Activated CD8-positive, alpha-beta T cell treated with anti-CD3 and anti-CD28 coated beads, Interleukin-2, amount 10 ng/mL, durations not matched to agents 7 days and 5 days (primary cell): ENCODE data around the gene PCDH19. TPM values are rescaled to one million over a fixed set of nuclear protein-coding genes. Genes with fewer than 3 reads are reported as not detected.

Experiments
- ATAC-seq: fragments of 150-1000 bp; cut with Tn5 transposase; one replicate; pipeline ENCODE4 v1.10.0; 2021; ENCODE audit warnings: moderate library complexity
- CTCF ChIA-PET: fragments of 350-600 bp; sonication (Branson Sonifier 250); formaldehyde crosslinking; loops from one replicate; lab custom pipeline; 2021; ENCODE audit warnings: antibody characterized with exemption; lab: Charles Lee
- POLR2A ChIA-PET: fragments of 350-600 bp; sonication (Branson Sonifier 250); formaldehyde crosslinking; loops from one replicate; lab custom pipeline; 2021; ENCODE audit warnings: antibody characterized with exemption; lab: Charles Lee
- DNase-seq: peaks from one replicate; pipeline ENCODE4 v3.0.0-alpha.2; 2020
- H3K27ac Mint-ChIP-seq: one replicate; pipeline ENCODE4 v1.8.0; 2021; ENCODE audit warnings: mild to moderate bottlenecking, mixed read lengths
- H3K27me3 Mint-ChIP-seq: one replicate; pipeline ENCODE4 v1.8.0; 2021; ENCODE audit warnings: low read depth, mixed read lengths
- H3K36me3 Mint-ChIP-seq: one replicate; pipeline ENCODE4 v1.8.0; 2021; ENCODE audit warnings: low read depth, mixed read lengths
- H3K4me1 Mint-ChIP-seq: one replicate; pipeline ENCODE4 v1.8.0; 2021; ENCODE audit warnings: low read depth, mixed read lengths
- H3K4me3 Mint-ChIP-seq: one replicate; pipeline ENCODE4 v1.8.0; 2021; ENCODE audit warnings: mild to moderate bottlenecking, mixed read lengths
- H3K9me3 Mint-ChIP-seq: one replicate; pipeline ENCODE4 v1.8.0; 2022; ENCODE audit warnings: mixed read lengths; ENCODE audit not compliant: insufficient read depth
- total RNA-seq, 2 experiments: library from RNA; stranded (reverse); gene quantifications; one replicate each; pipeline ENCODE4 v1.2.3, GENCODE V29; 2021

Gene PCDH19
- total RNA-seq, 2 experiments from 2014 or later = not detected

- ChIA-PET POLR2A (no interaction called here), CTCF (interaction anchor here (1.4 kb wide), 1 partner anchor 44 kb away, joined by 4 read pairs; no protein-coding TSS in a partner anchor)
- peaks cover 2% of the 10 kb centered on the region for H3K4me1 Mint-ChIP-seq
- H3K36me3 Mint-ChIP-seq = peaks cover 3% of the 10 kb centered on the region
- peaks cover 34% of the 10 kb centered on the region for H3K27me3 Mint-ChIP-seq
- DNase-seq = no peak
- no peaks in the 10 kb centered on the region for H3K9me3 Mint-ChIP-seq
- H3K27ac Mint-ChIP-seq = no peak overlapping the region
- ATAC-seq = no peak
- no peak overlapping the region for H3K4me3 Mint-ChIP-seq
Measured at GRCh38 chrX:100411802-100412715, 2.0 kb upstream of the PCDH19 start.

- peaks cover 2% of the 10 kb centered on the region for H3K4me1 Mint-ChIP-seq
- peaks cover 3% of the 10 kb centered on the region for H3K36me3 Mint-ChIP-seq
- POLR2A ChIA-PET = no interaction called here
- H3K9me3 Mint-ChIP-seq = no peaks in the 10 kb centered on the region
- peaks cover 42% of the 10 kb centered on the region for H3K27me3 Mint-ChIP-seq
- ATAC-seq (no peak), DNase-seq (no peak)
- CTCF ChIA-PET = no interaction called here
- no peak overlapping the region for H3K27ac Mint-ChIP-seq
- no peak overlapping the region for H3K4me3 Mint-ChIP-seq
Measured at GRCh38 chrX:100410901-100411801, 1.1 kb upstream of the PCDH19 start.

- ChIA-PET POLR2A (no interaction called here), CTCF (no interaction called here)
- Mint-ChIP-seq H3K36me3 (peaks cover 3% of the 10 kb centered on the region), H3K9me3 (no peaks in the 10 kb centered on the region), H3K4me3 (no peak overlapping the region), H3K27me3 (peaks cover 53% of the 10 kb centered on the region), H3K4me1 (peaks cover 2% of the 10 kb centered on the region), H3K27ac (no peak overlapping the region)
- DNase-seq (no peak), ATAC-seq (no peak)
Measured at GRCh38 chrX:100408713-100409609, 1.1 kb downstream of the PCDH19 start.

- H3K27me3 Mint-ChIP-seq = peaks cover 57% of the 10 kb centered on the region
- no peaks in the 10 kb centered on the region for H3K9me3 Mint-ChIP-seq
- peaks cover 2% of the 10 kb centered on the region for H3K4me1 Mint-ChIP-seq
- ATAC-seq (no peak), DNase-seq (no peak)
- H3K4me3 Mint-ChIP-seq = no peak overlapping the region
- H3K27ac Mint-ChIP-seq = peak overlapping the region; percentile 30
- peaks cover 3% of the 10 kb centered on the region for H3K36me3 Mint-ChIP-seq
- CTCF ChIA-PET = no interaction called here
- POLR2A ChIA-PET = no interaction called here
Measured at GRCh38 chrX:100407784-100408712, 2.0 kb downstream of the PCDH19 start.

- peak overlapping the region; percentile 20 for H3K27ac Mint-ChIP-seq
- H3K9me3 Mint-ChIP-seq = no peaks in the 10 kb centered on the region
- H3K4me1 Mint-ChIP-seq = peaks cover 2% of the 10 kb centered on the region
- H3K4me3 Mint-ChIP-seq = no peak overlapping the region
- POLR2A ChIA-PET = no interaction called here
- no peak for ATAC-seq
- H3K36me3 Mint-ChIP-seq = peaks cover 3% of the 10 kb centered on the region
- CTCF ChIA-PET = no interaction called here
- DNase-seq = no peak
- peaks cover 51% of the 10 kb centered on the region for H3K27me3 Mint-ChIP-seq
Measured at GRCh38 chrX:100407147-100407783, 2.8 kb downstream of the PCDH19 start.

GRCh38 chrX:100405424-100405823 lies 4.6 kb downstream of the PCDH19 start:
- peaks cover 2% of the 10 kb centered on the region for H3K4me1 Mint-ChIP-seq
- H3K27me3 Mint-ChIP-seq = peaks cover 40% of the 10 kb centered on the region
- CTCF ChIA-PET = no interaction called here
- H3K27ac Mint-ChIP-seq = no peak overlapping the region
- DNase-seq = no peak
- no peak for ATAC-seq
- no peak overlapping the region for H3K4me3 Mint-ChIP-seq
- no peaks in the 10 kb centered on the region for H3K9me3 Mint-ChIP-seq
- peaks cover 3% of the 10 kb centered on the region for H3K36me3 Mint-ChIP-seq
- POLR2A ChIA-PET = no interaction called here

- no peaks in the 10 kb centered on the region for H3K9me3 Mint-ChIP-seq
- ATAC-seq = no peak
- H3K4me3 Mint-ChIP-seq = no peak overlapping the region
- H3K27ac Mint-ChIP-seq = no peak overlapping the region
- DNase-seq = no peak
- CTCF ChIA-PET = no interaction called here
- H3K27me3 Mint-ChIP-seq = peaks cover 37% of the 10 kb centered on the region
- POLR2A ChIA-PET = no interaction called here
- H3K36me3 Mint-ChIP-seq = peaks cover 2% of the 10 kb centered on the region
- peaks cover 2% of the 10 kb centered on the region for H3K4me1 Mint-ChIP-seq
Measured at GRCh38 chrX:100404851-100405250, 5.2 kb downstream of the PCDH19 start.

GRCh38 chrX:100395781-100396180 lies 14.3 kb downstream of the PCDH19 start:
- CTCF ChIA-PET = no interaction called here
- no peaks in the 10 kb centered on the region for H3K27me3 Mint-ChIP-seq
- H3K4me3 Mint-ChIP-seq = no peak overlapping the region
- no peaks in the 10 kb centered on the region for H3K9me3 Mint-ChIP-seq
- no peak overlapping the region for H3K27ac Mint-ChIP-seq
- H3K4me1 Mint-ChIP-seq = no peaks in the 10 kb centered on the region
- ATAC-seq (no peak), DNase-seq (no peak)
- POLR2A ChIA-PET = no interaction called here
- H3K36me3 Mint-ChIP-seq = no peaks in the 10 kb centered on the region

- H3K4me3 Mint-ChIP-seq = no peak overlapping the region
- H3K9me3 Mint-ChIP-seq = no peaks in the 10 kb centered on the region
- no peaks in the 10 kb centered on the region for H3K4me1 Mint-ChIP-seq
- no peak overlapping the region for H3K27ac Mint-ChIP-seq
- no peaks in the 10 kb centered on the region for H3K36me3 Mint-ChIP-seq
- POLR2A ChIA-PET = no interaction called here
- CTCF ChIA-PET = no interaction called here
- ATAC-seq = no peak
- no peaks in the 10 kb centered on the region for H3K27me3 Mint-ChIP-seq
- DNase-seq = no peak
Measured at GRCh38 chrX:100381619-100382018, 28.5 kb downstream of the PCDH19 start.

- Mint-ChIP-seq H3K4me1 (no peaks in the 10 kb centered on the region), H3K36me3 (no peaks in the 10 kb centered on the region), H3K27ac (no peak overlapping the region), H3K4me3 (no peak overlapping the region), H3K27me3 (no peaks in the 10 kb centered on the region), H3K9me3 (no peaks in the 10 kb centered on the region)
- DNase-seq (no peak), ATAC-seq (no peak)
- POLR2A ChIA-PET = no interaction called here
- CTCF ChIA-PET = interaction anchor here (1.5 kb wide), 1 partner anchor 10 kb away, joined by 3 read pairs; no protein-coding TSS in a partner anchor
Measured at GRCh38 chrX:100379388-100379986, 30.6 kb downstream of the PCDH19 start.
